Measurements from ENCODE around the gene ETS1.

GRCh38 chr11:128588093-128588492 is 735 bp upstream of the ETS1 start:
- TF ChIP-seq CTCF (IDR thresholded peaks at IDR 0.05) (no peak), POLR2A (IDR thresholded peaks at IDR 0.05) (no peak)

All from Peyer's patch (tissue), 4 donors.